ENCODE data around the gene SPOCD1.

SPOCD1 gene

DNA sequence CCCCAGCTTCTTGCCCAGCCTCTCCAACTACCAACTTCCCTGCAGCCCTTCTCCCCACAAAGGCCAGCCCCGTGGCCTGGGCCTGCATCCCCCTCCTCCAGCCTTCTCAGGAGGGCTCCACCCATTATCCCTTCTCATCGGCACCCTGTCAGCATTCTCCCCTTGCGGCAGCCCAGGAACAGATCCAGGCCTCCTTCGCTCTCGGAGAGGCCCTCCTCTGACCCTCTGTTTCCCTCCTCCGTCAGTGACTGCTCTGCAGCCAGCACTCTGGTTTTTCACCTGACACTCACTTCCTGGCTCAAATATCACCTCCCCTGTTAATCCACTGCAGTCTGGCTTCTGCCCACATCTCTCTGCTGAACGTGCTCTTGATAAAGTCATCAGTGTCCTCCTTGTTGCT is 69.1 kb downstream of the SPOCD1 start:
- no peak for TF ChIP-seq CTCF (IDR thresholded peaks at IDR 0.05; ENCODE audit: borderline replicate concordance, insufficient read depth, low read depth, low read length)
- H3K4me3 ChIP-seq (ENCODE audit: low read depth, low read length) = no peak overlapping the region

DNA sequence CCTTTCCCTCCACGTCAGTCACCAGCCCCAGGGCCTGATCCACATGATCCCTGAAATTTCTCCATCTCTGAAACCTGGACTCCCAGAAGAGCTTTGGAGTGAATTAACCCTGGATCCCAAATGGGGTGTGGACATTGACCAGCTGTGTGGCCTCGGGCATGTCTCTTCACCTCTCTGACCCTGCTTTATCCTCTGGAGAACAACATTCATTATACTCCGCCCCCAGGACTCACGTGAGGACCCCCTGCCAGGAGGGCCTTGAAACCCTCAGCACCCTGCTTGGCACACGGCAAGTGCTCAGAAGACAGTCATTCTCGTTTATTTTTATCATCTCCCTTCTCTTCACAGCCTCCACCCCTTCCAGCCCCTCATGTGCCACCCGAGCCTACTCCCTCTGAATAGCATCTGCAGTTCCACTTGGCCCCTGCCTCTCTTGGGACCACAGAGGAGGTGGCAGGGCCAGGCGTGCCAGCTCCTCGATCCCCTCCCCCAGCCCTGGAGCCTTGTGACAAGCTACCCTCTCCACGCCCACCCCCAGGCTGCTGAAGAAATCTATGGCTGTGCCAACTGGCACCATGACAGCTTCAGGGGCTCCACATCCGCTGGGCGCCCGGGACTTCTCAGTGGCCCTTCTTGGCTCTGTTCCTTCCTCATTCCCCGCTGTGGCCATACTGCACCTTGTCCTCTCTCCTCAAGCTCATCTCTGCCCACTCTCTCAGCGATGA is 69.7 kb downstream of the SPOCD1 start:
- no peak for TF ChIP-seq CTCF (IDR thresholded peaks at IDR 0.05; ENCODE audit: borderline replicate concordance, insufficient read depth, low read depth, low read length)
- H3K4me3 ChIP-seq (ENCODE audit: low read depth, low read length) = no peak overlapping the region

- H3K4me3 ChIP-seq (ENCODE audit: low read depth, low read length) = no peak overlapping the region
- TF ChIP-seq CTCF (IDR thresholded peaks at IDR 0.05; ENCODE audit: borderline replicate concordance, insufficient read depth, low read depth, low read length) = peak; percentile 94
Measured at GRCh38 chr1:31745096-31745945, 70.5 kb downstream of the SPOCD1 start.

- TF ChIP-seq CTCF (IDR thresholded peaks at IDR 0.05; ENCODE audit: borderline replicate concordance, insufficient read depth, low read depth, low read length) = no peak
- H3K4me3 ChIP-seq (ENCODE audit: low read depth, low read length) = no peak overlapping the region
Measured at GRCh38 chr1:31744165-31744888, 71.5 kb downstream of the SPOCD1 start.

- H3K4me3 ChIP-seq (ENCODE audit: low read depth, low read length) = no peak overlapping the region
- no peak for TF ChIP-seq CTCF (IDR thresholded peaks at IDR 0.05; ENCODE audit: borderline replicate concordance, insufficient read depth, low read depth, low read length)
Measured at GRCh38 chr1:31742462-31743212, 73.2 kb downstream of the SPOCD1 start.
